IPS-18c (cell line): ENCODE measurements around the gene CSTPP1.
A peak's percentile ranks its signal among the peaks of the same experiment; 100 is the strongest.
"Not testable (repeated sequence)": the region's sequence is repeated elsewhere in the genome, so short reads cannot be mapped to it uniquely, and the experiment has no call there.

Source experiments
- H3K4me3 ChIP-seq: 2 replicates; pipeline ENCODE4 v1.7.0; 2013; ENCODE audit warnings: low read depth, mild to moderate bottlenecking, low read length, moderate library complexity; ENCODE audit not compliant: insufficient read depth
- H3K9me3 ChIP-seq: one replicate; pipeline ENCODE4 v1.6.1; 2013; ENCODE audit warnings: mild to moderate bottlenecking, low read length, moderate library complexity; ENCODE audit not compliant: control insufficient read depth, insufficient read depth

The CSTPP1 gene

GRCh38 chr11:46903846-46904245 is 32.7 kb upstream of the CSTPP1 start:
- Histone ChIP-seq H3K9me3 (no peaks in the 10 kb centered on the region), H3K4me3 (no peak overlapping the region)

GRCh38 chr11:46905806-46906205 is 30.8 kb upstream of the CSTPP1 start:
- Histone ChIP-seq H3K9me3 (no peaks in the 10 kb centered on the region), H3K4me3 (no peak overlapping the region)

GRCh38 chr11:46906609-46907041 is 29.9 kb upstream of the CSTPP1 start:
- Histone ChIP-seq H3K9me3 (no peaks in the 10 kb centered on the region), H3K4me3 (no peak overlapping the region; the same call in 1 of the 2 replicates)

GRCh38 chr11:46907606-46908005 is 29.0 kb upstream of the CSTPP1 start:
- Histone ChIP-seq H3K4me3 (no peak overlapping the region), H3K9me3 (no peaks in the 10 kb centered on the region)

- Histone ChIP-seq H3K9me3 (no peaks in the 10 kb centered on the region), H3K4me3 (peak overlapping the region; percentile 37; the same call in 1 of the 2 replicates)
Measured at GRCh38 chr11:46912526-46913150, 23.9 kb upstream of the CSTPP1 start.

GRCh38 chr11:46913484-46913883 is 23.1 kb upstream of the CSTPP1 start:
- Histone ChIP-seq H3K4me3 (peak overlapping the region; percentile 37; the same call in 1 of the 2 replicates), H3K9me3 (no peaks in the 10 kb centered on the region)

GRCh38 chr11:46914363-46914762 is 22.2 kb upstream of the CSTPP1 start:
- Histone ChIP-seq H3K9me3 (no peaks in the 10 kb centered on the region), H3K4me3 (no peak overlapping the region)

- Histone ChIP-seq H3K9me3 (no peaks in the 10 kb centered on the region), H3K4me3 (no peak overlapping the region)
Measured at GRCh38 chr11:46914910-46915309, 21.7 kb upstream of the CSTPP1 start.

- H3K4me3 ChIP-seq = peak overlapping the region; percentile 68
- H3K9me3 ChIP-seq = no peaks in the 10 kb centered on the region
Measured at GRCh38 chr11:46916286-46917108, 20.1 kb upstream of the CSTPP1 start.

GRCh38 chr11:46917109-46917761 is 19.3 kb upstream of the CSTPP1 start:
- H3K4me3 ChIP-seq = peak overlapping the region; percentile 68
- H3K9me3 ChIP-seq = no peaks in the 10 kb centered on the region

- Histone ChIP-seq H3K4me3 (peak overlapping the region; percentile 68), H3K9me3 (no peaks in the 10 kb centered on the region)
Measured at GRCh38 chr11:46917762-46918082, 18.8 kb upstream of the CSTPP1 start.

GRCh38 chr11:46918083-46918787 is 18.3 kb upstream of the CSTPP1 start, which contains the start of gene LRP4:
Gene LRP4 (minus strand): TSS chr11:46918550. CDS start chr11:46918379, 171 bp downstream.
- no peaks in the 10 kb centered on the region for H3K9me3 ChIP-seq
- H3K4me3 ChIP-seq = peak within 1 kb of the TSS; percentile 68

GRCh38 chr11:46918788-46919513 is 17.6 kb upstream of the CSTPP1 start:
- H3K9me3 ChIP-seq = no peaks in the 10 kb centered on the region
- peak overlapping the region; percentile 41; the same call in 1 of the 2 replicates for H3K4me3 ChIP-seq

GRCh38 chr11:46920755-46921154 is 15.8 kb upstream of the CSTPP1 start:
- Histone ChIP-seq H3K4me3 (no peak overlapping the region), H3K9me3 (no peaks in the 10 kb centered on the region)

- not testable (repeated sequence) for H3K9me3 ChIP-seq, H3K4me3 ChIP-seq
Measured at GRCh38 chr11:46927928-46928327, 8.6 kb upstream of the CSTPP1 start.

GRCh38 chr11:46928701-46929100 is 7.9 kb upstream of the CSTPP1 start:
- H3K4me3 ChIP-seq = not testable (repeated sequence)

GRCh38 chr11:46930089-46930488 is 6.5 kb upstream of the CSTPP1 start:
- Histone ChIP-seq H3K9me3 (peaks cover 7% of the 10 kb centered on the region), H3K4me3 (no peak overlapping the region)

More at GRCh38 chr11:46928701-46929100, 7.9 kb upstream of the CSTPP1 start:
- not testable (repeated sequence) for H3K9me3 ChIP-seq
